Trophoblast cell (in vitro differentiated cells and primary cell): ENCODE measurements around the gene CDC37L1.

Experiments
- DNase-seq, 2 donors: peaks; one replicate each; pipeline ENCODE4 v3.0.0-alpha.2; 2016
- H2AFZ ChIP-seq: 2 replicates; pipeline ENCODE4 v1.6.1; 2013; ENCODE audit warnings: low read length, moderate library complexity, mild to moderate bottlenecking; ENCODE audit not compliant: insufficient read depth, poor library complexity
- H2AK5ac ChIP-seq: 2 replicates; pipeline ENCODE4 v1.6.1; 2013; ENCODE audit warnings: mild to moderate bottlenecking, low read length
- H2BK120ac ChIP-seq: 2 replicates; pipeline ENCODE4 v1.6.1; 2013; ENCODE audit warnings: low read length, mild to moderate bottlenecking, moderate library complexity; ENCODE audit not compliant: insufficient read depth, poor library complexity
- H2BK12ac ChIP-seq: 2 replicates; pipeline ENCODE4 v1.6.1; 2013; ENCODE audit warnings: mild to moderate bottlenecking, low read length, moderate library complexity
- H2BK5ac ChIP-seq: 2 replicates; pipeline ENCODE4 v1.6.1; 2013; ENCODE audit warnings: low read length, low read depth, moderate library complexity, mild to moderate bottlenecking; ENCODE audit not compliant: poor library complexity
- H3K14ac ChIP-seq: 2 replicates; pipeline ENCODE4 v1.6.1; 2013; ENCODE audit warnings: mild to moderate bottlenecking, low read length
- H3K18ac ChIP-seq: 2 replicates; pipeline ENCODE4 v1.6.1; 2013; ENCODE audit warnings: mild to moderate bottlenecking, low read length
- H3K23ac ChIP-seq: 2 replicates; pipeline ENCODE4 v1.6.1; 2013; ENCODE audit warnings: low read length
- H3K27ac ChIP-seq: 2 replicates; pipeline ENCODE4 v1.5.1; 2013; ENCODE audit warnings: low read depth, mild to moderate bottlenecking, inconsistent platforms, low read length, moderate library complexity
- H3K27me3 ChIP-seq: 2 replicates; pipeline ENCODE4 v1.6.1; 2013; ENCODE audit warnings: inconsistent platforms, mild to moderate bottlenecking, low read length, moderate library complexity; ENCODE audit not compliant: insufficient read depth
- H3K36me3 ChIP-seq, 2 experiments: 1 replicate in 1 of 2; 2 replicates in 1 of 2; pipeline ENCODE4 v1.6.1; 2013; ENCODE audit warnings: low read length in 2 of 2, mild to moderate bottlenecking in 2 of 2, moderate library complexity in 1 of 2; ENCODE audit not compliant: insufficient read depth in 2 of 2, control insufficient read depth in 1 of 2
- H3K4ac ChIP-seq: 2 replicates; pipeline ENCODE4 v1.6.1; 2013; ENCODE audit warnings: low read depth, mild to moderate bottlenecking, low read length, moderate library complexity
- H3K4me1 ChIP-seq, 2 experiments: 1 replicate in 1 of 2; 2 replicates in 1 of 2; pipeline ENCODE4 v1.6.1; 2013; ENCODE audit warnings: low read length in 2 of 2, mild to moderate bottlenecking in 2 of 2, moderate library complexity in 1 of 2; ENCODE audit not compliant: insufficient read depth in 2 of 2, control insufficient read depth in 1 of 2
- H3K4me2 ChIP-seq: 2 replicates; pipeline ENCODE4 v1.6.1; 2013; ENCODE audit warnings: inconsistent platforms, mild to moderate bottlenecking, low read length, moderate library complexity
- H3K4me3 ChIP-seq: 2 replicates; pipeline ENCODE4 v1.5.1; 2013; ENCODE audit warnings: mild to moderate bottlenecking, low read depth, low read length, inconsistent platforms
- H3K79me1 ChIP-seq: one replicate; pipeline ENCODE4 v1.6.1; 2013; ENCODE audit warnings: low read length
- H3K79me2 ChIP-seq: 2 replicates; pipeline ENCODE4 v1.6.1; 2013; ENCODE audit warnings: low read length, mild to moderate bottlenecking; ENCODE audit not compliant: control insufficient read depth, insufficient read depth, poor library complexity
- H3K9ac ChIP-seq: 2 replicates; pipeline ENCODE4 v1.6.1; 2013; ENCODE audit warnings: mild to moderate bottlenecking, low read length
- H3K9me3 ChIP-seq: 2 replicates; pipeline ENCODE4 v1.6.1; 2013; ENCODE audit warnings: low read depth, mild to moderate bottlenecking, control low read depth, inconsistent platforms, low read length; ENCODE audit not compliant: insufficient read depth
- H4K12ac ChIP-seq: 2 replicates; pipeline ENCODE4 v1.6.1; 2013; ENCODE audit warnings: low read depth, mild to moderate bottlenecking, low read length, moderate library complexity
- H4K8ac ChIP-seq: 2 replicates; pipeline ENCODE4 v1.6.1; 2013; ENCODE audit warnings: low read depth, mild to moderate bottlenecking, low read length, moderate library complexity
- H4K91ac ChIP-seq: one replicate; pipeline ENCODE4 v1.6.1; 2013; ENCODE audit warnings: low read depth, mild to moderate bottlenecking, low read length, moderate library complexity
- WGBS: extraction: QIAGEN DNeasy Blood & Tissue Kit; methylation state at CpG from one replicate; pipeline ENCODE4 v1.1.7; 2013; ENCODE audit warnings: missing lambda C conversion rate; ENCODE audit not compliant: insufficient read length, insufficient coverage; ENCODE audit errors: extremely low coverage; 5-methylcytosine and 5-hydroxymethylcytosine counted together

Gene CDC37L1

GRCh38 chr9:4741365-4742089 is 62.2 kb downstream of the CDC37L1 start:
- H3K27ac ChIP-seq: peak overlapping the region; percentile 6
- peak overlapping the region; percentile 77 for H4K91ac ChIP-seq
- peak in 1 of 2 donors; percentile 25 for DNase-seq
- H3K27me3 ChIP-seq: no peaks in the 10 kb centered on the region
- H4K8ac ChIP-seq: peak overlapping the region; percentile 94
- peak overlapping the region; percentile 50 for H3K4ac ChIP-seq
- WGBS: no CpG with 5 or more reads among the region's 54 CpGs
- H3K4me2 ChIP-seq: peak overlapping the region; percentile 82
- H3K18ac ChIP-seq: peak overlapping the region; percentile 92
- H2AK5ac ChIP-seq: peak overlapping the region; percentile 39
- H3K14ac ChIP-seq: peak overlapping the region; percentile 72
- H3K79me1 ChIP-seq: peaks cover 11% of the 10 kb centered on the region
- H2BK5ac ChIP-seq: peak overlapping the region; percentile 41
- peak overlapping the region; percentile 93 for H3K4me3 ChIP-seq
- peak overlapping the region; percentile 82 for H4K12ac ChIP-seq
- H3K9me3 ChIP-seq: no peaks in the 10 kb centered on the region
- peak overlapping the region; percentile 85 for H2AFZ ChIP-seq
- peaks cover 19% of the 10 kb centered on the region for H3K79me2 ChIP-seq
- H2BK120ac ChIP-seq: peak overlapping the region; percentile 56
- H3K9ac ChIP-seq: peak overlapping the region; percentile 18
- H3K23ac ChIP-seq: no peak overlapping the region
- peak overlapping the region; percentile 27 for H2BK12ac ChIP-seq
- H3K36me3 ChIP-seq: peaks cover 0 to 1% of the 10 kb centered on the region in 2 experiments
- H3K4me1 ChIP-seq: peaks cover 7 to 10% of the 10 kb centered on the region in 2 experiments

- DNase-seq: no peak
- Histone ChIP-seq H4K8ac (no peak overlapping the region), H2AFZ (no peak overlapping the region), H3K27me3 (no peaks in the 10 kb centered on the region), H2BK12ac (no peak overlapping the region), H4K91ac (no peak overlapping the region), H3K14ac (no peak overlapping the region), H2BK120ac (no peak overlapping the region), H3K9ac (no peak overlapping the region), H3K4me2 (no peak overlapping the region), H3K27ac (no peak overlapping the region), H3K4ac (no peak overlapping the region), H3K36me3 (peaks cover 0 to 1% of the 10 kb centered on the region in 2 experiments), H3K79me1 (peaks cover 11% of the 10 kb centered on the region), H2BK5ac (no peak overlapping the region), H3K18ac (no peak overlapping the region), H3K9me3 (no peaks in the 10 kb centered on the region), H3K4me1 (peaks cover 7 to 10% of the 10 kb centered on the region in 2 experiments), H3K23ac (no peak overlapping the region), H4K12ac (no peak overlapping the region), H3K79me2 (peaks cover 17% of the 10 kb centered on the region), H2AK5ac (no peak overlapping the region), H3K4me3 (no peak overlapping the region)
- WGBS: no CpG with 5 or more reads among the region's 3 CpGs
Observed at GRCh38 chr9:4742246-4742645, 62.9 kb downstream of the CDC37L1 start.

GRCh38 chr9:4743131-4743875 is 63.9 kb downstream of the CDC37L1 start:
- H3K36me3 ChIP-seq: peaks cover 0 to 1% of the 10 kb centered on the region in 2 experiments
- no peaks in the 10 kb centered on the region for H3K9me3 ChIP-seq
- no peak overlapping the region for H2AK5ac ChIP-seq
- H3K18ac ChIP-seq: no peak overlapping the region
- no peak overlapping the region for H3K4ac ChIP-seq
- H3K4me1 ChIP-seq: peaks cover 7 to 10% of the 10 kb centered on the region in 2 experiments
- H3K9ac ChIP-seq: no peak overlapping the region
- peaks cover 11% of the 10 kb centered on the region for H3K79me1 ChIP-seq
- peak in 1 of 2 donors; percentile 12 for DNase-seq
- H3K4me3 ChIP-seq: no peak overlapping the region
- no peak overlapping the region for H3K23ac ChIP-seq
- peak overlapping the region; percentile 49 for H2BK5ac ChIP-seq
- no peak overlapping the region for H2AFZ ChIP-seq
- H3K14ac ChIP-seq: no peak overlapping the region
- H3K27ac ChIP-seq: no peak overlapping the region
- no peak overlapping the region for H4K8ac ChIP-seq
- H3K4me2 ChIP-seq: no peak overlapping the region
- H3K27me3 ChIP-seq: no peaks in the 10 kb centered on the region
- no peak overlapping the region for H2BK12ac ChIP-seq
- H3K79me2 ChIP-seq: peaks cover 17% of the 10 kb centered on the region
- no peak overlapping the region for H4K12ac ChIP-seq
- WGBS: no CpG with 5 or more reads among the region's 5 CpGs
- H4K91ac ChIP-seq: peak overlapping the region; percentile 69
- no peak overlapping the region for H2BK120ac ChIP-seq

GRCh38 chr9:4746278-4747030 is 67.1 kb downstream of the CDC37L1 start:
- no peak overlapping the region for H3K4ac ChIP-seq
- no peak overlapping the region for H3K9ac ChIP-seq
- no peaks in the 10 kb centered on the region for H3K9me3 ChIP-seq
- H3K23ac ChIP-seq: no peak overlapping the region
- no peak overlapping the region for H2BK5ac ChIP-seq
- no peak overlapping the region for H3K18ac ChIP-seq
- no peak overlapping the region for H2BK12ac ChIP-seq
- WGBS: no CpG with 5 or more reads among the region's 2 CpGs
- no peak overlapping the region for H2AK5ac ChIP-seq
- no peaks in the 10 kb centered on the region for H3K36me3 ChIP-seq
- peaks cover 1 to 3% of the 10 kb centered on the region in 2 experiments for H3K4me1 ChIP-seq
- H3K79me2 ChIP-seq: peaks cover 2% of the 10 kb centered on the region
- H4K12ac ChIP-seq: no peak overlapping the region
- no peak overlapping the region for H3K27ac ChIP-seq
- H2BK120ac ChIP-seq: no peak overlapping the region
- no peak overlapping the region for H4K91ac ChIP-seq
- no peak overlapping the region for H2AFZ ChIP-seq
- H4K8ac ChIP-seq: no peak overlapping the region
- no peak overlapping the region for H3K4me3 ChIP-seq
- H3K14ac ChIP-seq: no peak overlapping the region
- no peaks in the 10 kb centered on the region for H3K27me3 ChIP-seq
- H3K79me1 ChIP-seq: peaks cover 2% of the 10 kb centered on the region
- no peak overlapping the region for H3K4me2 ChIP-seq
- DNase-seq: no peak
